HEK293 (cell line): Measurements from ENCODE around the gene LECT2.

ENCODE experiments used
- BCL6B ChIP-seq: fragments of 450-650 bp; formaldehyde crosslinking; IDR thresholded peaks from 2 replicates; pipeline ENCODE4 v1.5.1; 2017; ENCODE audit warnings: missing biosample characterization, missing genetic modification characterization
- CTCF ChIP-seq: fragments of 450-650 bp; formaldehyde crosslinking; IDR thresholded peaks from 2 replicates; pipeline ENCODE4 v1.5.1; 2016; ENCODE audit warnings: missing biosample characterization, missing genetic modification characterization
- GFI1B ChIP-seq: fragments of 450-650 bp; formaldehyde crosslinking; IDR thresholded peaks from 2 replicates; pipeline ENCODE4 v1.5.1; 2016; ENCODE audit warnings: missing biosample characterization, missing genetic modification characterization
- MZF1 ChIP-seq: fragments of 450-650 bp; formaldehyde crosslinking; IDR thresholded peaks from 2 replicates; pipeline ENCODE4 v1.5.1; 2017; ENCODE audit warnings: missing biosample characterization, missing genetic modification characterization, borderline replicate concordance
- ZNF138 ChIP-seq: fragments of 450-650 bp; formaldehyde crosslinking; IDR thresholded peaks from 2 replicates; pipeline ENCODE4 v1.5.1; 2016; ENCODE audit warnings: missing biosample characterization, missing genetic modification characterization, borderline replicate concordance
- ZNF416 ChIP-seq: fragments of 450-650 bp; formaldehyde crosslinking; IDR thresholded peaks from 2 replicates; pipeline ENCODE4 v1.5.1; 2016; ENCODE audit warnings: missing biosample characterization, missing genetic modification characterization

- TF ChIP-seq CTCF (tag by site-specific recombination), result no peak
- no peak for TF ChIP-seq GFI1B (tag by site-specific recombination)
- TF ChIP-seq ZNF416 (tag by site-specific recombination), result no peak
- TF ChIP-seq MZF1 (tag by site-specific recombination), result no peak
- TF ChIP-seq BCL6B (tag by site-specific recombination), result no peak
- no peak for TF ChIP-seq ZNF138 (tag by site-specific recombination)
Measured at GRCh38 chr5:135915466-135916001, 39.2 kb downstream of the LECT2 start.
